IPS-18a (cell line): ENCODE results near the gene FAM120B.

Experiments
- H3K27ac ChIP-seq: one replicate; pipeline ENCODE4 v1.5.1; 2013; ENCODE audit warnings: low read length
- H3K27me3 ChIP-seq: one replicate; pipeline ENCODE4 v1.6.1; 2013; ENCODE audit warnings: mild to moderate bottlenecking, low read length; ENCODE audit not compliant: control insufficient read depth, insufficient read depth
- H3K36me3 ChIP-seq: one replicate; pipeline ENCODE4 v1.6.1; 2013; ENCODE audit warnings: low read depth, low read length; ENCODE audit not compliant: control insufficient read depth
- H3K4me1 ChIP-seq: one replicate; pipeline ENCODE4 v1.6.1; 2013; ENCODE audit warnings: low read depth, low read length; ENCODE audit not compliant: control insufficient read depth
- H3K4me3 ChIP-seq: one replicate; pipeline ENCODE4 v1.5.1; 2013; ENCODE audit warnings: low read length
- H3K9ac ChIP-seq: one replicate; pipeline ENCODE4 v1.6.1; 2013; ENCODE audit warnings: mild to moderate bottlenecking, low read length, moderate library complexity
- H3K9me3 ChIP-seq: one replicate; pipeline ENCODE4 v1.6.1; 2013; ENCODE audit warnings: low read depth, low read length; ENCODE audit not compliant: control insufficient read depth

FAM120B gene

DNA sequence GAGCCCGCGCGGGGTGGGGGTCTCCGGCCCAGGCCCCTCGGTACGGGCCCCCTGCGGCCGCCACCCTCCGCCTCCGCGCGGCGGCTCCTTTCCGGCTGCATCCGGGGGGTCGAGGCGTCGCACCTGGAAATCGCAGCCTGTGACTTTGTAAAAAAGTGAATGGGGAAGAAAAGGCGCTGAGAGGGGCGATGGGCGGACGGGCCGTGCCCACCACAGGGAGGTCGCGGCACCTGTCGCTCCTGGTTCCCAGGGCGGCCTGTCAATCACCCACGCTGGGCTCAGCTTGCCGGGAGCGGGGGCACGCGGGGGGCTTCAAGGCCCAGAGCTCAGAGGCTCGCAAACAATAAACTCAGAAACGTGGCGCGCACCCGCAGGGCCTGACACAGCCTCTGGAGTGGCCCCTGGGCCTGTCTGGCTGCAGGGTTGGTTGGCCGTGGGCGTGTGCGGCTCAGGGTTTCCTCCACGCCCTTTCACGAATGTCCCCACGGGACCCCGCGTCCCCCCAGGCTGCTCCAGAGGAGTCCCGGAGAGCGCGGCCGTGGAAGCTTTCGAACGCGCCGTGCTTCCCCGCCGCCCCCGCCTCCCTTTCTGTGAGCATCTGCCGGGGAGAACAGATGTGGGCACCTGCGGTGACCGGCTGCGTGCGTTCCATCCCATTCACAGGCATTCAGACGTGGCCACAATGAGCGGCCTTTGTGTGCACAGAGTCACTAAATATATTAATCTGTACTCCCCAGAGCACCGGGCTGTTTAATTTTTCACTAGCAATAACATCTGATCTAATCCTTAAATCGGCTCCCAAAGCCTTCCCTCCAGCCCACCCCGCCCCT lies 9.6 kb upstream of the FAM120B start:
- Histone ChIP-seq H3K4me1 (peaks cover 51% of the 10 kb centered on the region), H3K4me3 (peak overlapping the region; percentile 42), H3K27me3 (peaks cover 60% of the 10 kb centered on the region)

DNA sequence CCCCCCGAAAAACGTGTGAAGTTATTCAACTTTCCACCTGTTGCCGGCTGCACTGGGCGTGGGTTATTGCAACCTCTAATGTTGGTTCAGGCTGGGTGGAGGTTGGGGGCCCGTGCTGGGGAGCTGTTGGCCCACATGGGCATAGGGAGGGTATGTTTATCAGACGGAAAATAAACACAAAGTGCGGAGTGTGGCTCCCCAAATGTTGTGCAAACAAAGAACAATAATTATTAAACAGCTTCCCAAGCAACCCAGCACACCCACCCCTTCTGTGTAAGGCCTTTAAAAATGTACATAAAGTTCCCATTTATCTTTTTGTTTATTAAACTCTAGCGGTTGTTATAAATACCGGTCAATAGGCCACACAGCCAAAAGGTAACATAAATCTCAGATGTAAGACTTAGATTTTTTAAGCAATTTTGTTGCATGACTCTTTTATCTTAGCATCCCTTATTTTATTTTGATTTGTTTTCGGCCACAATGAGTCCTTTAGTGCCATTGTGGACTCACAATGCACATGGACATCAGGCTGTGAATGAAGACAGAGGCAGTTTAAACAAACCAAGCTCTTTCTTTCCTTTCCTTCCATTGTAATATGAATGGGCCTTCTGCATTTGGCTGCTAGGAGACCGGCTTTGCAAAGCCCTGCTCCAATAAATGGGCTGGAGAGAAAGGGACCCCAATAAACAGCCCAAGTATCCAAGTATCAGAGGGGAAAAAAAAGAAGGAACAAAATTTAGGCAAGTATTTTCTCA lies 8.8 kb upstream of the FAM120B start:
- no peaks in the 10 kb centered on the region for H3K36me3 ChIP-seq
- H3K27ac ChIP-seq: no peak overlapping the region
- peaks cover 43% of the 10 kb centered on the region for H3K4me1 ChIP-seq
- no peak overlapping the region for H3K4me3 ChIP-seq
- H3K27me3 ChIP-seq: peaks cover 52% of the 10 kb centered on the region
- H3K9ac ChIP-seq: no peak overlapping the region
- peaks cover 3% of the 10 kb centered on the region for H3K9me3 ChIP-seq

More for the DNA sequence above, 9.6 kb upstream of the FAM120B start:
- Histone ChIP-seq H3K9me3 (no peaks in the 10 kb centered on the region), H3K9ac (no peak overlapping the region), H3K27ac (no peak overlapping the region), H3K36me3 (no peaks in the 10 kb centered on the region)

DNA sequence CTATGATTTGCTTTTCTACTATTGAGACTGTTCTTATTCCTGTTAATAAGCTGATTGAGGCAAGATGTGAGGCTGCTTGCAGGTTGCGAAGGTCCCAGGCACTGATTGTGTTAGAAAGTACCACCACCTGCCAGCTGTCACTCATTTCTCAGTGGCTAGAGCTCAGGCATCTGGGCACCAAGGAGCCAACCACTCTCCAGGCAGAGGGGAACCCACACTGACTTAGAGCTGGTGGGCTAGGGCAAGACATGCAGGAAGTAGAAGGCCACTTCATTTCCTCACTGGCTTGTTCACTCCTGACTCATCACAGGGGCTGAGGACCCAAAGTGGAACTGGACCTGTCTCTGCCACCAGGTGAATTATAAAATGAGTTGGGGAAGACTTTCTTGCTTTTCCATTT lies 7.9 kb upstream of the FAM120B start:
- no peak overlapping the region for H3K9ac ChIP-seq
- H3K27ac ChIP-seq: no peak overlapping the region
- peaks cover 42% of the 10 kb centered on the region for H3K27me3 ChIP-seq
- H3K4me3 ChIP-seq: no peak overlapping the region
- H3K36me3 ChIP-seq: no peaks in the 10 kb centered on the region
- peaks cover 34% of the 10 kb centered on the region for H3K4me1 ChIP-seq
- H3K9me3 ChIP-seq: peaks cover 3% of the 10 kb centered on the region

DNA sequence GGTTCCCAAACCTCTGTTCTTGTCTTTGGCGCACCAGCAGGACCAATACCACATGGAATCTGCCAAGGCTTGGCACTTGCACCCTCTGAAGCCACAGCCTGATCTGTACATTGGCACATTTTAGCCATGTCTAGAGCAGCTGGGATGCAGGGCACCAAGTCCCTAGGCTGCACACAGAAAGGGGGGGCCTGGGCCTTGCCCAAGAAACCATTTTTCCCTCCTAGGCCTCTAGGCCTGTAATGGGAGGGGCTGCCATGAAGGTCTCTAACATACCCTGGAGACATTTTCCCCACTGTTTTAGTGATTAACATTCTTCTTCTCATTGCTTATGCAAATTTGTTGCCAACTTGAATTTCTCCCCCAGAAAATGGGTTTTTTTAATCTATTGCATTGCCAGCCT lies 5.4 kb upstream of the FAM120B start:
- Histone ChIP-seq H3K9ac (no peak overlapping the region), H3K4me3 (no peak overlapping the region), H3K9me3 (peaks cover 9% of the 10 kb centered on the region), H3K27ac (no peak overlapping the region), H3K27me3 (peaks cover 44% of the 10 kb centered on the region), H3K4me1 (peaks cover 18% of the 10 kb centered on the region), H3K36me3 (no peaks in the 10 kb centered on the region)

DNA sequence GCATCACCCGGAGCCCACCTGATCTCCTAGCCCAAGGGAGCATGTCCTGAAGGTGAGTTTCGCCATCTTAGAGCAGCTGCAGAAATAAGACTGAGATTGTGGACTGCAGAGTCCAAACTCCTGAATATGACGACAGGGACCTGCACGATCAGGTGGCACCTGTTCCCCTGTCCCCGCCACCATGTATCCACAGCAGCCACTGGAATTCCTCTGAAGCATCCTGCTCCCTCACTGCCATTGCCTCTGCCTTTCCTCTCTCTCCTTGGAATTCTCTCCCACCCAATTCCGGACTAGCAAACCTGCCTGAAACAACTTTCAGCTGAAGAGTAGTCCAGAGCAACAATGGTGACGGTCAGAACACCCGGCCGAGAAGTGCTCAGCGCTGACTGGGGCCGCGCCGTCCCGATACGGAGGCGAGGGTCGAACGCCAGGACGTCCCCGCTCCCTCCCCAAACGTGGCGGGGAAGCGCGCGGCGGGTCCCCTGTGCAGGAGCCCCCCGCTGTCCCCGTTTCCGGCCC lies 694 bp upstream of the FAM120B start:
- no peak overlapping the region for H3K27ac ChIP-seq
- peak overlapping the region; percentile 49 for H3K9ac ChIP-seq
- peaks cover 8% of the 10 kb centered on the region for H3K4me1 ChIP-seq
- H3K9me3 ChIP-seq: peaks cover 9% of the 10 kb centered on the region
- no peaks in the 10 kb centered on the region for H3K36me3 ChIP-seq
- H3K27me3 ChIP-seq: peaks cover 35% of the 10 kb centered on the region
- H3K4me3 ChIP-seq: peak overlapping the region; percentile 82

DNA sequence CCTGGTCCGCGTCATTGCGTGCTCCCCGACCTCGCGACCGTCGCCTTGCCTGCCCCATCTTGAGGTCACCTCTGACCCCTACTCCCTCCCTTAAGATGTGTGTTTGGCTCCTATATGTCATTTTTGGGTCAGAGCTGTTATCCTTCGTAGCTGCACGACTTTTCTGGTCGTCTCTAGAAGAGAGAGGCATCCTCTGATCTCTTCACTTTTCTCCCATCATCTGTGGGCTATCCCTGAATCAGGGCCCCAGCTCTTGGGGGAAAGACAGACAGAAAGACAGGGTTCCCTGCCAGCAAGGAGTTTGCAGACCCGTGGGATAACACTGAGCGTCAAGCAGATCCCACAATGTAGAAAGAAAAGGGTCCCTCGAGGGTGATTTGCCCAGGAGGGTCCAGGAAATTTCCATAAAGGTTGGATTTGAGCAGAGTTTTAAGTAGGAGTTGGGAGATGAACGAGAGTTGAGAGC lies 555 bp downstream of the FAM120B start:
- Histone ChIP-seq H3K27ac (no peak overlapping the region), H3K9me3 (peaks cover 9% of the 10 kb centered on the region), H3K4me1 (peaks cover 8% of the 10 kb centered on the region), H3K9ac (peak overlapping the region; percentile 49), H3K27me3 (peaks cover 35% of the 10 kb centered on the region), H3K36me3 (no peaks in the 10 kb centered on the region), H3K4me3 (peak overlapping the region; percentile 82)

DNA sequence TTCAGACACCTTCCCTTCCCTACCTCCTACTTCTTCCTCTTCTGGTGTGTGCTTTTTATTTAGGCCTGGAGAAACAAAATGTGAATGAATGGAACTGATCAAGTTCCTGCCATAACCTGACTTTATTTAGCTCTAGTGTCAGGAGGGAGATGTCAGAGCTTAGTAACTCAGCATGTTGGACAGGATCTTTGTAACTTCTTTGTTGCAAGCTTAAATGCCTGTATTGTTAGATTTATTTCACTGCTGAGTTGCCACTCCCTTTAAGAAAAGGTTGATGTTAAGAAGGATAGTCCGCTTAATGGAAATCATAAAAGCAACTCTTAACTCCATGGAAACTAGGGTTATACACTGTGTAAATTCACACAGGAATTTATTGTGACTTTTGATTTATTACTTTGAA lies 2.2 kb downstream of the FAM120B start:
- Histone ChIP-seq H3K4me1 (peaks cover 16% of the 10 kb centered on the region), H3K27me3 (peaks cover 35% of the 10 kb centered on the region), H3K4me3 (no peak overlapping the region), H3K27ac (no peak overlapping the region), H3K36me3 (no peaks in the 10 kb centered on the region), H3K9me3 (peaks cover 6% of the 10 kb centered on the region), H3K9ac (no peak overlapping the region)

DNA sequence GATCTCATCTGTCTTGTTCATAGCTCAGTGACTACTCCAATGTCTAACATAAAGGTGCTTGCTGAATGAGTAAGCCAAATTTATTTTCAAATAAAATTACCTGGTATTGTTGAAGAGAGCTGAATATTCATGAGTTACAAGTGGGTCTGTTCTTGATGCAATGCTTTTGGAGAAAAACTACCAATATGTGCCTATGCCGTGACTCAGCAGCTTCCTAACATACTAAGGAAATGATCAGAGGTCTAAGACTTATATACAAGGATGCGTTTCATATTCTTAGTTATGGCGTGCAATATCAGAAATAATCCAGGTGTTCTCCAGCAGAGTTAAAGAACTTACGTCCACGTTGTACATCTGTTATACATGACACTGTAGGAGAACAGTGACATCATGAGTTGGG lies 5.1 kb downstream of the FAM120B start:
- no peaks in the 10 kb centered on the region for H3K36me3 ChIP-seq
- no peak overlapping the region for H3K27ac ChIP-seq
- no peak overlapping the region for H3K9ac ChIP-seq
- H3K4me1 ChIP-seq: peaks cover 22% of the 10 kb centered on the region
- H3K27me3 ChIP-seq: peaks cover 14% of the 10 kb centered on the region
- no peaks in the 10 kb centered on the region for H3K9me3 ChIP-seq
- no peak overlapping the region for H3K4me3 ChIP-seq

DNA sequence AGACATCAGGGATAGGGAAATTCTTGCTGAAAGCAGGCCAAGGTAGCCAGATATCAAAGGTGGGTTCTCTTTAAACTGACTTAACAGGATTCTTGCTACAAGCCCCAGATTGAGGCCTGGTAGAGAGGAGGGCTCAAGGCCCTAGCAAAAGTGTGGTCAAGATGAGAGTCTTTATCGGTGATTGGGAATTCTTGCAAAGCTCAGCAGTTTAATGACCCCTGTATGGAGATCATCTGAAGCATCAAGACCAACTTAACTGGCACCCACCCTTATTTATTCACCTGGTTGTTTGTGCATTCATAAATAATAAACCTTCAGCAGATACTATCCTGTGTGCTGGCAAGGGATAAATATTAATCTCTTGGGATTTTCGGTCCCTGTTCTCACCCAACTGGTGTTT lies 6.3 kb downstream of the FAM120B start:
- peaks cover 3% of the 10 kb centered on the region for H3K36me3 ChIP-seq
- H3K4me3 ChIP-seq: no peak overlapping the region
- peaks cover 14% of the 10 kb centered on the region for H3K4me1 ChIP-seq
- H3K27me3 ChIP-seq: peaks cover 2% of the 10 kb centered on the region
- no peak overlapping the region for H3K9ac ChIP-seq
- no peaks in the 10 kb centered on the region for H3K9me3 ChIP-seq
- H3K27ac ChIP-seq: no peak overlapping the region

DNA sequence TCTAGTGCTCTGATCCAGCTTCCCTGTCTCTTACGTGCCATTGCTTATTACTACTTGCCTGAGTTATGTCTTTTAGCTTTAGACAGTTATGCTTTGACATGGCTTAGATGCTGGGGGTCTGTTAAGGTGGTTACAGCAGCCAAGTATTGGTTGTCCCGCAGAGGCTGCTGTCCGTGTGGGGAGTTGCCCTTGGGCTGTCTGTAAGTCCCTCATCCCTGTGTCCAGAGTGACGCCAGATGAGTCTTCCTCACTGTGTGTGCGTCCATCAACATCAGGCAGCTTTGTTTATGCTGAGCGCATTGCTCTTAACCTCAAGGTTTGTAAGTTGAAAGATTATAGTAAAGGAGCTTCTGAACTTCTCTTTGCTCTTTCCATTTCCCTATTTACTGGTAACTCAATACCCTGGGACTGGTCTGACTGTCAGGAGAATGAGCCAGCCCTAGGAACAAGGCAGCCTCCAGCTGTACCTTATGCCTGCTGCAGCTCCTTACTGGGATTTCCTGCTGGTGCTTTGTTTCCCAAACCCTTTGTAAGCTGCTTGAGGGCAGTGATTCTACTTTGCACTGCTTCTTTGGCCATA lies 7.2 kb downstream of the FAM120B start:
- Histone ChIP-seq H3K27ac (no peak overlapping the region), H3K4me3 (peak overlapping the region; percentile 31)

DNA sequence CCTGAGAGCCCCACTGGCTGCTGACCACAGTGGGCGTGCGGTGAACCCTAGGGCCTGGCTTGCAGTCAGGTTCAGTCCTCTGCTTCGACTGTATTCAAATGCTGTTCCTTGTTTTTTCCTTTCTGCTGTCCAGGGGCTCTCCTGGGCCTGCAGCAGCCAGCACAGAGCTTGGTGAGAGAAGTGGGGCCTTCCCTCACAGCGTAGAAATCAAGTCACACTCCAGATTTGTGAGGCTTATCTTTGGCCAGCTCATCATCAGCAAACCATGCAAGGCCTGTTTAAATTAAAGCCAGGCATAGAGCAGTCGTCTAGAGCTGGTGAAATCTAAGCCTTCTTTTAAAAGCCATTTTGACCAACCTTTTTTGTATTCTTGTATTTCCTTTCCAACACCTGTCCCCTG lies 8.4 kb downstream of the FAM120B start:
- Histone ChIP-seq H3K27ac (no peak overlapping the region), H3K36me3 (peaks cover 3% of the 10 kb centered on the region), H3K27me3 (no peaks in the 10 kb centered on the region), H3K9ac (no peak overlapping the region), H3K9me3 (no peaks in the 10 kb centered on the region), H3K4me1 (peaks cover 14% of the 10 kb centered on the region), H3K4me3 (no peak overlapping the region)

More for the DNA sequence above, 7.2 kb downstream of the FAM120B start:
- peaks cover 3% of the 10 kb centered on the region for H3K36me3 ChIP-seq
- peaks cover 14% of the 10 kb centered on the region for H3K4me1 ChIP-seq
- no peak overlapping the region for H3K9ac ChIP-seq
- H3K9me3 ChIP-seq: no peaks in the 10 kb centered on the region
- no peaks in the 10 kb centered on the region for H3K27me3 ChIP-seq
